ENCODE data around the gene PRDM15.
A peak's percentile ranks its signal among the peaks of the same experiment; 100 is the strongest.

Gene PRDM15

GRCh38 chr21:41833497-41834115 lies 45.5 kb downstream of the PRDM15 start:
- 0 out of 2 replicates have a peak overlapping the region, but pooled peaks have one; percentile 2 for H3K4me3 ChIP-seq (ENCODE audit: low read length)
- peaks cover 18% of the 10 kb centered on the region for H3K79me2 ChIP-seq (ENCODE audit: low read length)
- peak overlapping the region; percentile 53 for H2AFZ ChIP-seq (ENCODE audit: low read length)
- H3K4me2 ChIP-seq (ENCODE audit: low read depth, low read length) = peak overlapping the region; percentile 82
- H3K9ac ChIP-seq (ENCODE audit: low read length) = peak overlapping the region; percentile 57
- peaks cover 28% of the 10 kb centered on the region for H3F3A ChIP-seq (ENCODE audit: insufficient read depth, low read length)
- no peaks in the 10 kb centered on the region for H3K9me3 ChIP-seq (replicated peaks; ENCODE audit: insufficient read depth, low read length)
- peak; percentile 95 for DNase-seq
- no peaks in the 10 kb centered on the region for H3K36me3 ChIP-seq (replicated peaks; ENCODE audit: insufficient read depth, low read length)
- H3K4me1 ChIP-seq (ENCODE audit: low read length) = peaks cover 38% of the 10 kb centered on the region
- TF ChIP-seq EZH2 (optimal IDR thresholded peaks at IDR 0.05; ENCODE audit: low read depth, low read length) = no peak
- TF ChIP-seq, protein P1, sequence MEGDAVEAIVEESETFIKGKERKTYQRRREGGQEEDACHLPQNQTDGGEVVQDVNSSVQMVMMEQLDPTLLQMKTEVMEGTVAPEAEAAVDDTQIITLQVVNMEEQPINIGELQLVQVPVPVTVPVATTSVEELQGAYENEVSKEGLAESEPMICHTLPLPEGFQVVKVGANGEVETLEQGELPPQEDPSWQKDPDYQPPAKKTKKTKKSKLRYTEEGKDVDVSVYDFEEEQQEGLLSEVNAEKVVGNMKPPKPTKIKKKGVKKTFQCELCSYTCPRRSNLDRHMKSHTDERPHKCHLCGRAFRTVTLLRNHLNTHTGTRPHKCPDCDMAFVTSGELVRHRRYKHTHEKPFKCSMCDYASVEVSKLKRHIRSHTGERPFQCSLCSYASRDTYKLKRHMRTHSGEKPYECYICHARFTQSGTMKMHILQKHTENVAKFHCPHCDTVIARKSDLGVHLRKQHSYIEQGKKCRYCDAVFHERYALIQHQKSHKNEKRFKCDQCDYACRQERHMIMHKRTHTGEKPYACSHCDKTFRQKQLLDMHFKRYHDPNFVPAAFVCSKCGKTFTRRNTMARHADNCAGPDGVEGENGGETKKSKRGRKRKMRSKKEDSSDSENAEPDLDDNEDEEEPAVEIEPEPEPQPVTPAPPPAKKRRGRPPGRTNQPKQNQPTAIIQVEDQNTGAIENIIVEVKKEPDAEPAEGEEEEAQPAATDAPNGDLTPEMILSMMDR (IDR thresholded peaks at IDR 0.05; ENCODE audit: low read length) = no peak; the same call in 1 of the 2 replicates
- TF ChIP-seq EZH2phosphoT487 (IDR thresholded peaks at IDR 0.05; ENCODE audit: low read length) = no peak
- no peaks in the 10 kb centered on the region for H4K20me1 ChIP-seq (ENCODE audit: insufficient read depth, low read length)
- peak overlapping the region; percentile 93 for H3K27ac ChIP-seq (ENCODE audit: low read length)
- no peaks in the 10 kb centered on the region for H3K27me3 ChIP-seq (replicated peaks; ENCODE audit: insufficient read depth, low read length)
- no peaks in the 10 kb centered on the region for H3K9me2 ChIP-seq (replicated peaks; ENCODE audit: insufficient read depth, low read length)

DNA sequence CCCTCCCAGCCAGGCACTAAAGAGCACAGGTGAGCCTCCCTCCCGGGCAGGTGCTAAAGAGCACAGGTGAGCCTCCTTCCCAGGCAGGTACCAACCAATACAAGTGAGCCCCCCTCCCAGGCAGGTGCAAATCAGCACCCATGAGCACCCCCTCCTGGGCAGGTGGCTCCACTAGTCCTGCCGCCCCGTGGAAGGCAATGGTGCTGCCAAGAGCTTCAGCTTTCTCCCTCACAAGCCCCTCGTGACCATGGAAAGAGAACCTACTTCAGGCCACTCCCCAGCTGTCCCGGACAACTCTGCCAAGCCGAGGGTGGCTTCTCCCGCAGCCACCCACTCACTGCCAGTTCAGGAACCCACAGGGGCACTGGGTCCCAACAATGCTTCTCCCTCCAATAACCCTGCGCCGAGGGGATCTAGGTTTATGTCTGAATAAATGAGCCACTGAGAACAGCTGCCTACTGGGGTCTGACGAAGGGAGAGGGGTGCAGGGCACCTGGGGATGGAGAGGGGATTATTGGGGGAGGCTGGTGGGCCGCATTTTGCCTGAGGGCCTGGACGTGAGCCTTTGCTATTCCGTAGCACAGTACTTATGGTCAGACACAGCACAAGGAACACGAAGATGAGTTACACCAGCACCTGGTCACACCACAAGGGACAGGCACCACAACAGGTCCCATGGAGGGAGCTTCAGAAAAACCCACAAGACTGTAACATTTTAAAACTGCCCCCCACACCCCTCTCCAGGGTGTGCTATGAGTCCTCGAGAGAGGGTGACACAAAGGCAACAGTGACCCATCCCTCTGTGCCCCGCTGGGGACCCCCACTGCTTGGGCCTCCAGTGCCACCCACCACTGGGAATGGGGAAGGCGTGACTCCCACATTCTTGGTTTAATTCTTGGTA lies 46.3 kb downstream of the PRDM15 start:
- 0 out of 2 replicates have a peak overlapping the region, but pooled peaks have one; percentile 2 for H3K4me3 ChIP-seq (ENCODE audit: low read length)
- peak overlapping the region; percentile 57 for H3K9ac ChIP-seq (ENCODE audit: low read length)
- peaks cover 38% of the 10 kb centered on the region for H3K4me1 ChIP-seq (ENCODE audit: low read length)
- H3F3A ChIP-seq (ENCODE audit: insufficient read depth, low read length) = peaks cover 28% of the 10 kb centered on the region
- peak overlapping the region; percentile 53 for H2AFZ ChIP-seq (ENCODE audit: low read length)
- H4K20me1 ChIP-seq (ENCODE audit: insufficient read depth, low read length) = no peaks in the 10 kb centered on the region
- H3K27ac ChIP-seq (ENCODE audit: low read length) = peak overlapping the region; percentile 93
- no peaks in the 10 kb centered on the region for H3K9me3 ChIP-seq (replicated peaks; ENCODE audit: insufficient read depth, low read length)
- TF ChIP-seq, protein P1 (IDR thresholded peaks at IDR 0.05; ENCODE audit: low read length) = peak; percentile 40
- TF ChIP-seq EZH2 (optimal IDR thresholded peaks at IDR 0.05; ENCODE audit: low read depth, low read length) = no peak
- no peak for TF ChIP-seq EZH2phosphoT487 (IDR thresholded peaks at IDR 0.05; ENCODE audit: low read length)
- peaks cover 18% of the 10 kb centered on the region for H3K79me2 ChIP-seq (ENCODE audit: low read length)
- DNase-seq = peak; percentile 65
- H3K9me2 ChIP-seq (replicated peaks; ENCODE audit: insufficient read depth, low read length) = no peaks in the 10 kb centered on the region
- H3K27me3 ChIP-seq (replicated peaks; ENCODE audit: insufficient read depth, low read length) = no peaks in the 10 kb centered on the region
- no peaks in the 10 kb centered on the region for H3K36me3 ChIP-seq (replicated peaks; ENCODE audit: insufficient read depth, low read length)
- peak overlapping the region; percentile 82 for H3K4me2 ChIP-seq (ENCODE audit: low read depth, low read length)

DNA sequence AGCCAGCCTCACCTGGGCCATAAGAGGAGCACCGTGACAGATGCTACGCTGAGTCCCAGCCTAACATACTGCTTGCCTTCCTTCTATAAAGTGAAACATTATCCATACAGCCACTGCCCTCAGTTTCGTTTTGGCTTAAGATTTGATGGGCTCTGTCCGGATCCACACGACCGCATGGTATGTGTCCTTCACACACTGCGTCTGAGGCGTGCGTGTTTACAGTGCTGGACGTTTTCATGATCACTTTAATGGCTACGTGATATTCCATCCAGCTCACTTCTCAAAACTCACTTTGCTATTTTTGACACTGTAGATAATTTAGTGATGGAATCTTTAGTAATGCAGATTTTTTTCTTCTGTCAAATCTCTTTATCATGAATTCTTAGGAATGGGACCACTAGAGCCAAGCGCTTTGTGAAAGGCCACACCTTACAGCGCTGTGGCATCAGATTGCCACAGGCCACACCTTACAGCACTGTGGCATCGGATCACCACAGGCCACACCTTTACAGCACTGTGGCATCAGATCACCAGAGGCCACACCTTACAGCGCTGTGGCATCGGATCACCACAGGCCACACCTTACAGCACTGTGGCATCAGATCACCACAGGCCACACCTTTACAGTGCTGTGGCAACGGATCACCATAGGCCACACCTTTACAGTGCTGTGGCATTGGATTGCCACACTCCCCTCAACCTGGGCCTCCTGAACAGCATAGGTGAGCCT lies 47.1 kb downstream of the PRDM15 start:
- Histone ChIP-seq H3K4me1 (ENCODE audit: low read length) (peaks cover 38% of the 10 kb centered on the region), H3K9me2 (replicated peaks; ENCODE audit: insufficient read depth, low read length) (no peaks in the 10 kb centered on the region), H3F3A (ENCODE audit: insufficient read depth, low read length) (peaks cover 28% of the 10 kb centered on the region), H3K9ac (ENCODE audit: low read length) (peak overlapping the region; percentile 57; the same call in 1 of the 2 replicates), H3K27ac (ENCODE audit: low read length) (peak overlapping the region; percentile 93; the same call in 1 of the 2 replicates), H2AFZ (ENCODE audit: low read length) (0 out of 2 replicates have a peak overlapping the region, but pooled peaks have one; percentile 53), H3K27me3 (replicated peaks; ENCODE audit: insufficient read depth, low read length) (no peaks in the 10 kb centered on the region), H3K4me3 (ENCODE audit: low read length) (no peak overlapping the region), H3K36me3 (replicated peaks; ENCODE audit: insufficient read depth, low read length) (no peaks in the 10 kb centered on the region), H3K4me2 (ENCODE audit: low read depth, low read length) (peak overlapping the region; percentile 82; the same call in 1 of the 2 replicates), H4K20me1 (ENCODE audit: insufficient read depth, low read length) (no peaks in the 10 kb centered on the region), H3K9me3 (replicated peaks; ENCODE audit: insufficient read depth, low read length) (no peaks in the 10 kb centered on the region), H3K79me2 (ENCODE audit: low read length) (peaks cover 18% of the 10 kb centered on the region)
- peak; percentile 28 for DNase-seq
- TF ChIP-seq EZH2 (optimal IDR thresholded peaks at IDR 0.05; ENCODE audit: low read depth, low read length) (no peak), EZH2phosphoT487 (IDR thresholded peaks at IDR 0.05; ENCODE audit: low read length) (no peak)
- TF ChIP-seq, protein P1 (IDR thresholded peaks at IDR 0.05; ENCODE audit: low read length) = no peak
